ENCODE measurements around the gene DISP3.
"Not testable (repeated sequence)": the region's sequence is repeated elsewhere in the genome, so short reads cannot be mapped to it uniquely, and the experiment has no call there.

Gene DISP3

GRCh38 chr1:11578004-11578403 is 99.0 kb downstream of the DISP3 start:
- no peak for DNase-seq (ENCODE audit: low read depth)

GRCh38 chr1:11579506-11579905 is 100.6 kb downstream of the DISP3 start:
- DNase-seq (ENCODE audit: low read depth), result no peak

GRCh38 chr1:11580049-11580448 is 101.1 kb downstream of the DISP3 start:
- not testable (repeated sequence) for DNase-seq (ENCODE audit: low read depth)

GRCh38 chr1:11581445-11581991 is 102.6 kb downstream of the DISP3 start:
- no peak for DNase-seq (ENCODE audit: low read depth)

- DNase-seq (ENCODE audit: low read depth), result no peak
Measured at GRCh38 chr1:11585389-11585788, 106.4 kb downstream of the DISP3 start.
